ENCODE measurements around the gene ADAM15. TPM values are rescaled to one million over a fixed set of nuclear protein-coding genes. Genes with fewer than 3 reads are reported as not detected.

Gene ADAM15
- polyA plus RNA-seq, 1 of the 3 experiments (the other 2 are of a cell fraction): 60.1 TPM

GRCh38 chr1:155049651-155050559 lies 1.2 kb upstream of the ADAM15 start:
- H3K36me3 ChIP-seq (replicated peaks in 1 of 2; ENCODE audit: control insufficient read depth in 1 of 2, insufficient read depth in 2 of 2, low read length in 1 of 2): peaks cover 0 to 9% of the 10 kb centered on the region in 2 experiments
- H3K4me2 ChIP-seq: peak overlapping the region; percentile 97
- no peaks in the 10 kb centered on the region for H3K27me3 ChIP-seq (ENCODE audit: insufficient read depth)
- no peaks in the 10 kb centered on the region for H4K20me1 ChIP-seq (ENCODE audit: insufficient read depth)
- H3F3A ChIP-seq (replicated peaks; ENCODE audit: insufficient read depth): peaks cover 13% of the 10 kb centered on the region
- H3K9ac ChIP-seq: peak overlapping the region; percentile 45; the same call in 1 of the 2 replicates
- peaks cover 14 to 45% of the 10 kb centered on the region in 2 experiments for H3K4me1 ChIP-seq (ENCODE audit: control insufficient read depth in 1 of 2, insufficient read depth in 2 of 2, low read depth in 1 of 2, low read length in 1 of 2)
- ChIA-PET POLR2A (interaction anchor here (1.3 kb wide), 1 partner anchor 123 kb away, joined by 3 read pairs; the partner anchor contains the start of gene KRTCAP2), CTCF (interaction anchor here (0.8 to 26.0 kb wide), 23 partner anchors 8 to 143 kb away, joined by 3 to 573 read pairs (median 6); partner anchors contain the start of genes EFNA3, EFNA4, FLAD1 and KRTCAP2)
- H3K79me2 ChIP-seq (ENCODE audit: insufficient read depth): peaks cover 8% of the 10 kb centered on the region; the same call in 1 of the 2 replicates
- DNase-seq: no peak
- peak overlapping the region; percentile 61 to 92 for H3K27ac ChIP-seq (ENCODE audit: low read depth in 2 of 2, low read length in 1 of 2)
- 30% methylated on average over 9 of the region's 10 CpGs for WGBS (ENCODE audit: low lambda C conversion rate)
- no peaks in the 10 kb centered on the region for H3K9me3 ChIP-seq
- H2AFZ ChIP-seq (ENCODE audit: low read depth): no peak overlapping the region
- peak overlapping the region; percentile 84 to 98 for H3K4me3 ChIP-seq (ENCODE audit: low read depth in 2 of 2, low read length in 1 of 2)
- H3K9me2 ChIP-seq: no peaks in the 10 kb centered on the region
- peak; percentile 23; the same call in 1 of the 2 replicates for TF ChIP-seq PBX3 (IDR thresholded peaks at IDR 0.05)
- no peak for TF ChIP-seq GATA2 (CRISPR knock-in tag; IDR thresholded peaks at IDR 0.05)
- no peak for TF ChIP-seq RFX5 (IDR thresholded peaks at IDR 0.05; ENCODE audit: low read length)
- 0 out of 2 replicates have a peak, but pooled peaks have one; percentile 30 for TF ChIP-seq NFIC (IDR thresholded peaks at IDR 0.05; ENCODE audit: borderline replicate concordance)
- no peak for TF ChIP-seq EZH2phosphoT487 (IDR thresholded peaks at IDR 0.05; ENCODE audit: borderline replicate concordance, low read depth)
- TF ChIP-seq RCOR1 (IDR thresholded peaks at IDR 0.05; ENCODE audit: low read length): no peak

- H3K27ac ChIP-seq (ENCODE audit: low read depth in 2 of 2, low read length in 1 of 2): peak overlapping the region; percentile 40 to 75
Measured at GRCh38 chr1:155051342-155051776, 243 bp downstream of the ADAM15 start.

More at GRCh38 chr1:155051342-155051776, 243 bp downstream of the ADAM15 start:
- Histone ChIP-seq H3K27me3 (ENCODE audit: insufficient read depth) (no peaks in the 10 kb centered on the region), H3K36me3 (replicated peaks in 1 of 2; ENCODE audit: control insufficient read depth in 1 of 2, insufficient read depth in 2 of 2, low read length in 1 of 2) (peaks cover 0 to 19% of the 10 kb centered on the region in 2 experiments), H4K20me1 (ENCODE audit: insufficient read depth) (no peaks in the 10 kb centered on the region), H3K79me2 (ENCODE audit: insufficient read depth) (peaks cover 8% of the 10 kb centered on the region; the same call in 1 of the 2 replicates), H3K4me2 (peak overlapping the region; percentile 97), H3K4me3 (ENCODE audit: low read depth in 2 of 2, low read length in 1 of 2) (peak overlapping the region; percentile 84 to 98), H3F3A (replicated peaks; ENCODE audit: insufficient read depth) (peaks cover 13% of the 10 kb centered on the region), H3K9me2 (no peaks in the 10 kb centered on the region), H2AFZ (ENCODE audit: low read depth) (peak overlapping the region; percentile 79; the same call in 1 of the 2 replicates), H3K9ac (peak overlapping the region; percentile 74), H3K9me3 (no peaks in the 10 kb centered on the region), H3K4me1 (ENCODE audit: control insufficient read depth in 1 of 2, insufficient read depth in 2 of 2, low read depth in 1 of 2, low read length in 1 of 2) (peaks cover 7 to 42% of the 10 kb centered on the region in 2 experiments)
- POLR2A ChIA-PET: interaction anchor here (0.8 to 1.6 kb wide), 6 partner anchors 29 to 121 kb away, joined by 3 to 5 read pairs (median 4); partner anchors contain the start of genes KRTCAP2, LENEP, PBXIP1 and SHC1
- no peak for DNase-seq
- 0 out of 2 replicates have a peak, but pooled peaks have one; percentile 1 for TF ChIP-seq SMC3 (IDR thresholded peaks at IDR 0.05; ENCODE audit: low read depth, low read length)
- TF ChIP-seq CTCF (IDR thresholded peaks at IDR 0.05): no peak
- no peak for TF ChIP-seq FOXJ3 (CRISPR knock-in tag; IDR thresholded peaks at IDR 0.05)
- TF ChIP-seq ELF1 (IDR thresholded peaks at IDR 0.05): no peak
- no peak for TF ChIP-seq YY1 (IDR thresholded peaks at IDR 0.05; ENCODE audit: low read depth)
- no peak for TF ChIP-seq RFX5 (IDR thresholded peaks at IDR 0.05; ENCODE audit: low read length)
- peak; percentile 70 for TF ChIP-seq TAF1 (IDR thresholded peaks at IDR 0.05; ENCODE audit: borderline replicate concordance, low read depth, low read length)
- no peak for TF ChIP-seq JUND (IDR thresholded peaks at IDR 0.05)
- no peak for TF ChIP-seq ZBTB33 (IDR thresholded peaks at IDR 0.05; ENCODE audit: borderline replicate concordance, low read depth)
- no peak for TF ChIP-seq FOXM1 (IDR thresholded peaks at IDR 0.05; ENCODE audit: low read depth)
- peak; percentile 37; the same call in 1 of the 2 replicates for TF ChIP-seq POLR2AphosphoS5 (IDR thresholded peaks at IDR 0.05; ENCODE audit: low read depth, low read length)
- CTCF ChIA-PET: interaction anchor here (0.6 to 26.0 kb wide), 33 partner anchors 10 to 760 kb away, joined by 3 to 573 read pairs (median 4); partner anchors contain the start of genes EFNA3, EFNA4, KRTCAP2 and LENEP
- 2% methylated on average over 9 of the region's 31 CpGs for WGBS (ENCODE audit: low lambda C conversion rate)

Data from SK-N-SH (cell line).